H9 (cell line): ENCODE data around the gene MED8. TPM values are rescaled to one million over a fixed set of nuclear protein-coding genes. Genes with fewer than 3 reads are reported as not detected.
A peak's percentile ranks its signal among the peaks of the same experiment; 100 is the strongest.

Experiments used
- DNase-seq: peaks from one replicate; pipeline ENCODE4 v3.0.0-alpha.2; 2017
- H2AFZ ChIP-seq: one replicate; pipeline ENCODE4 v1.6.1; 2013; ENCODE audit warnings: mild to moderate bottlenecking, low read length, control low read depth, moderate library complexity
- H2AK5ac ChIP-seq: 2 replicates; pipeline ENCODE4 v1.6.1; 2013; ENCODE audit warnings: low read length, control low read depth, mixed read lengths; ENCODE audit not compliant: insufficient read length
- H2BK120ac ChIP-seq: one replicate; pipeline ENCODE4 v1.6.1; 2013; ENCODE audit warnings: low read depth, mild to moderate bottlenecking, low read length, control low read depth, inconsistent platforms; ENCODE audit not compliant: poor library complexity, severe bottlenecking
- H2BK12ac ChIP-seq: 2 replicates; pipeline ENCODE4 v1.6.1; 2013; ENCODE audit warnings: low read length, control low read depth, mixed read lengths, low read depth; ENCODE audit not compliant: insufficient read length
- H2BK15ac ChIP-seq: 2 replicates; pipeline ENCODE4 v1.6.1; 2013; ENCODE audit warnings: low read depth, low read length, control low read depth
- H2BK20ac ChIP-seq: one replicate; pipeline ENCODE4 v1.6.1; 2013; ENCODE audit warnings: low read depth, mild to moderate bottlenecking, low read length, control low read depth, inconsistent platforms; ENCODE audit not compliant: poor library complexity, severe bottlenecking
- H2BK5ac ChIP-seq: 2 replicates; pipeline ENCODE4 v1.6.1; 2013; ENCODE audit warnings: low read length, control low read depth, mixed read lengths; ENCODE audit not compliant: insufficient read length
- H3K14ac ChIP-seq: 2 replicates; pipeline ENCODE4 v1.6.1; 2013; ENCODE audit warnings: low read length, control low read depth; ENCODE audit not compliant: insufficient read depth
- H3K18ac ChIP-seq: 2 replicates; pipeline ENCODE4 v1.6.1; 2013; ENCODE audit warnings: low read depth, mild to moderate bottlenecking, mixed read lengths, low read length, control low read depth; ENCODE audit not compliant: insufficient read length
- H3K23ac ChIP-seq: 2 replicates; pipeline ENCODE4 v1.6.1; 2013; ENCODE audit warnings: low read length, control low read depth, mixed read lengths, low read depth; ENCODE audit not compliant: insufficient read length
- H3K23me2 ChIP-seq: 2 replicates; pipeline ENCODE4 v1.6.1; 2013; ENCODE audit warnings: low read depth, mild to moderate bottlenecking, mixed read lengths, low read length, control low read depth; ENCODE audit not compliant: insufficient read length, poor library complexity, severe bottlenecking
- H3K27ac ChIP-seq: 2 replicates; pipeline ENCODE4 v1.5.1; 2013; ENCODE audit warnings: low read length, control low read depth, mixed read lengths, low read depth; ENCODE audit not compliant: insufficient read length
- H3K27me3 ChIP-seq: 2 replicates; pipeline ENCODE4 v1.6.1; 2013; ENCODE audit warnings: low read length, control low read depth, inconsistent platforms; ENCODE audit not compliant: insufficient read depth
- H3K4ac ChIP-seq: 2 replicates; pipeline ENCODE4 v1.6.1; 2013; ENCODE audit warnings: low read depth, mild to moderate bottlenecking, control low read depth, inconsistent platforms, low read length, moderate library complexity
- H3K4me1 ChIP-seq: 2 replicates; pipeline ENCODE4 v1.6.1; 2013; ENCODE audit warnings: low read length, control low read depth, inconsistent platforms; ENCODE audit not compliant: insufficient read depth
- H3K4me2 ChIP-seq: 2 replicates; pipeline ENCODE4 v1.6.1; 2013; ENCODE audit warnings: low read length, control low read depth, mixed read lengths; ENCODE audit not compliant: insufficient read length, insufficient read depth
- H3K56ac ChIP-seq: 2 replicates; pipeline ENCODE4 v1.6.1; 2013; ENCODE audit warnings: low read depth, mild to moderate bottlenecking, mixed read lengths, low read length, control low read depth; ENCODE audit not compliant: insufficient read length
- H3K79me1 ChIP-seq: 2 replicates; pipeline ENCODE4 v1.6.1; 2013; ENCODE audit warnings: low read depth, mild to moderate bottlenecking, moderate library complexity, low read length, control low read depth, inconsistent platforms; ENCODE audit not compliant: insufficient read depth, poor library complexity, severe bottlenecking
- H3K79me2 ChIP-seq: 2 replicates; pipeline ENCODE4 v1.6.1; 2013; ENCODE audit warnings: low read length, control low read depth, inconsistent platforms; ENCODE audit not compliant: insufficient read depth
- H3K9ac ChIP-seq: 2 replicates; pipeline ENCODE4 v1.6.1; 2013; ENCODE audit warnings: low read length, control low read depth, mixed read lengths; ENCODE audit not compliant: insufficient read length; ENCODE audit errors: extremely low read depth
- H3K9me3 ChIP-seq: one replicate; pipeline ENCODE4 v1.6.1; 2013; ENCODE audit warnings: low read depth, low read length, inconsistent platforms; ENCODE audit not compliant: control insufficient read depth
- H3T11ph ChIP-seq: one replicate; pipeline ENCODE4 v1.6.1; 2013; ENCODE audit warnings: mild to moderate bottlenecking, low read length, control low read depth, inconsistent platforms
- H4K20me1 ChIP-seq: one replicate; pipeline ENCODE4 v1.6.1; 2013; ENCODE audit not compliant: control insufficient read depth, insufficient read length, insufficient read depth
- H4K5ac ChIP-seq: 2 replicates; pipeline ENCODE4 v1.6.1; 2013; ENCODE audit warnings: low read depth, mild to moderate bottlenecking, mixed read lengths, low read length, control low read depth; ENCODE audit not compliant: insufficient read length
- H4K8ac ChIP-seq: replicated peaks from 2 replicates; pipeline ENCODE4 v1.6.1; 2013; ENCODE audit warnings: low read length, control low read depth, mixed read lengths, low read depth; ENCODE audit not compliant: insufficient read length
- H4K91ac ChIP-seq: 2 replicates; pipeline ENCODE4 v1.6.1; 2013; ENCODE audit warnings: low read depth, mild to moderate bottlenecking, moderate library complexity, mixed read lengths, low read length, control low read depth; ENCODE audit not compliant: insufficient read length
- H3K27ac Mint-ChIP-seq, 3 experiments: 2 replicates in 2 of 3; 3 replicates in 1 of 3; pipeline ENCODE4 v1.8.0; 2020 to 2021; ENCODE audit warnings: mixed read lengths in 3 of 3, mild to moderate bottlenecking in 1 of 3, moderate library complexity in 1 of 3
- H3K27me3 Mint-ChIP-seq: 2 replicates; pipeline ENCODE4 v1.8.0; 2021; ENCODE audit warnings: low read depth, mild to moderate bottlenecking, moderate library complexity, mixed read lengths
- H3K36me3 Mint-ChIP-seq, 3 experiments: 2 replicates in 2 of 3; 3 replicates in 1 of 3; pipeline ENCODE4 v1.8.0; 2020 to 2021; ENCODE audit warnings: low read depth in 3 of 3, mixed read lengths in 3 of 3; ENCODE audit not compliant: insufficient read depth in 1 of 3
- H3K4me1 Mint-ChIP-seq, 2 experiments: 2 replicates each; pipeline ENCODE4 v1.8.0; 2020; ENCODE audit warnings: mixed read lengths in 2 of 2
- H3K4me3 Mint-ChIP-seq, 2 experiments: 2 replicates in 1 of 2; 3 replicates in 1 of 2; pipeline ENCODE4 v1.8.0; 2020 to 2021; ENCODE audit warnings: mild to moderate bottlenecking in 2 of 2, mixed read lengths in 2 of 2, moderate library complexity in 1 of 2
- H3K9me3 Mint-ChIP-seq, 2 experiments: 2 replicates in 1 of 2; 3 replicates in 1 of 2; pipeline ENCODE4 v1.8.0; 2020; ENCODE audit warnings: mild to moderate bottlenecking in 2 of 2, mixed read lengths in 2 of 2, moderate library complexity in 1 of 2
- CTCF ChIP-seq: fragments of 200-600 bp; sonication (generic); conservative IDR thresholded peaks from 3 replicates; pipeline ENCODE4 v1.8.0; 2021; ENCODE audit warnings: antibody characterized with exemption, mild to moderate bottlenecking
- WGBS: extraction: QIAGEN DNeasy Blood & Tissue Kit; methylation state at CpG from one replicate; pipeline ENCODE4 v1.1.7; 2013; ENCODE audit warnings: missing lambda C conversion rate, low lambda C conversion rate, mixed read lengths; ENCODE audit not compliant: insufficient read length; ENCODE audit errors: extremely low coverage; 5-methylcytosine and 5-hydroxymethylcytosine counted together
- total RNA-seq: library from RNA; stranded (reverse); gene quantifications from 2 replicates; pipeline ENCODE4 v1.2.1, GENCODE V29; 2021

Gene MED8
- total RNA-seq, 1 experiment from 2014 or later: 23.0 TPM

- no peak overlapping the region for H3K4me3 Mint-ChIP-seq
- TF ChIP-seq CTCF: 0 out of 3 replicates have a peak, but pooled peaks have one; percentile 10
- Histone ChIP-seq H3K79me1 (no peaks in the 10 kb centered on the region), H3K14ac (no peak overlapping the region), H3K18ac (no peak overlapping the region), H3T11ph (no peak overlapping the region), H4K8ac (no peak overlapping the region), H2BK15ac (no peak overlapping the region), H3K4me2 (no peak overlapping the region), H3K23me2 (no peaks in the 10 kb centered on the region), H2BK12ac (no peak overlapping the region), H3K56ac (no peak overlapping the region), H3K27me3 (no peaks in the 10 kb centered on the region), H2AK5ac (no peak overlapping the region), H4K20me1 (no peaks in the 10 kb centered on the region), H3K23ac (no peak overlapping the region), H3K9ac (no peak overlapping the region), H3K4me1 (no peaks in the 10 kb centered on the region), H3K4ac (no peak overlapping the region), H2BK20ac (no peak overlapping the region), H4K5ac (no peak overlapping the region), H4K91ac (no peak overlapping the region), H3K9me3 (no peaks in the 10 kb centered on the region), H3K79me2 (no peaks in the 10 kb centered on the region; the same call in 1 of the 2 replicates), H2BK5ac (no peak overlapping the region), H3K27ac (no peak overlapping the region), H2AFZ (no peak overlapping the region), H2BK120ac (no peak overlapping the region)
- no peak overlapping the region for H3K27ac Mint-ChIP-seq
- no peaks in the 10 kb centered on the region for H3K9me3 Mint-ChIP-seq
- DNase-seq: no peak
- H3K36me3 Mint-ChIP-seq: peaks cover 5 to 61% (median 39%) of the 10 kb centered on the region in 3 experiments; a peak in 6 of 7 replicates
- no CpG with 5 or more reads among the region's 2 CpGs for WGBS
- no peaks in the 10 kb centered on the region for H3K27me3 Mint-ChIP-seq
- H3K4me1 Mint-ChIP-seq: peaks cover 1 to 5% of the 10 kb centered on the region in 2 experiments
These were observed 6.2 kb downstream of the MED8 start for GRCh38 chr1:43383449-43383848.
